Measurements from ENCODE around the gene ZNF440. TPM values are rescaled to one million over a fixed set of nuclear protein-coding genes. Genes with fewer than 3 reads are reported as not detected.

Gene ZNF440
- total RNA-seq, 4 donors from 2014 or later: 11.9 to 16.0 (median 13.8) TPM

- H3K9me3 ChIP-seq: no peaks in the 10 kb centered on the region
- H3K4me1 ChIP-seq: no peaks in the 10 kb centered on the region
- no peak overlapping the region for H3K27ac ChIP-seq
- TF ChIP-seq POLR2A (IDR thresholded peaks at IDR 0.05) (no peak), CTCF (IDR thresholded peaks at IDR 0.05) (no peak)
- 95 to 98% methylated on average over 3 of the region's 3 CpGs for WGBS, 2 donors
- DNase-seq: no peak
- no peak overlapping the region for H3K4me3 ChIP-seq (replicated peaks in 1 of 3)
- no peaks in the 10 kb centered on the region for H3K27me3 ChIP-seq
- H3K36me3 ChIP-seq: peaks cover 23 to 24% of the 10 kb centered on the region in 2 donors
- intact Hi-C loops (cut with DNase I): no loop called here
Measured at GRCh38 chr19:11784356-11784755, 29.7 kb upstream of the ZNF440 start.

- Histone ChIP-seq H3K27ac (no peak overlapping the region), H3K4me3 (replicated peaks in 1 of 3) (no peak overlapping the region), H3K9me3 (no peaks in the 10 kb centered on the region), H3K36me3 (no peaks in the 10 kb centered on the region), H3K4me1 (no peaks in the 10 kb centered on the region), H3K27me3 (no peaks in the 10 kb centered on the region)
- DNase-seq: peak; percentile 56 to 61
- intact Hi-C loops (cut with DNase I): no loop called here
- TF ChIP-seq CTCF (IDR thresholded peaks at IDR 0.05) (no peak), POLR2A (IDR thresholded peaks at IDR 0.05) (no peak)
- WGBS, 2 donors: 41 to 53% methylated on average over 3 of the region's 3 CpGs
Measured at GRCh38 chr19:11787536-11787935, 26.5 kb upstream of the ZNF440 start.

DNA sequence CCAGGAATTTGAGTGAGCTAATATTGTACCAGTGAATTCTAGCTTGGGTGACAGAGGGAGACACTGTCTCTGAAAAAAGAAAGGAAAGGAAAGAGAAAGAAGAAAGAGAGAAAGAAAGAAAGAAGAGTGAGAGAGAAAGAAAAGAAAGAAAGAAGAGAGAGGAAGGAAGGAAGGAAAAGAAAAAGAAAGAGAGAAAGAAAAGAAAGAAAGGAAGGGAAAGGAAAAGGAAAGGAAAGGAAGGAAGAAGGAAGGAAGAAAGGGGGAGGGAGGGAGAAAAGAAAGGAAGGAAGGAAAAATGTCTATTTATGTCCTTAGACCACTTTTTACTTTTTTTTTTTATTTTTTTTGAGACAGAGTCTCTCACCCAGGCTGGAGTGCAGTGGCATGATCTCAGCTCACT, 21.1 kb upstream of the ZNF440 start:
- H3K27me3 ChIP-seq: no peaks in the 10 kb centered on the region
- intact Hi-C loops (cut with DNase I): loop anchor here (10.0 kb wide), 2 partner anchors 108 to 192 kb away; no protein-coding TSS in a partner anchor
- H3K4me1 ChIP-seq: peaks cover 5 to 8% of the 10 kb centered on the region in 2 donors
- no peak for DNase-seq
- H3K9me3 ChIP-seq: no peaks in the 10 kb centered on the region
- H3K4me3 ChIP-seq (replicated peaks in 1 of 3): no peak overlapping the region
- H3K27ac ChIP-seq: no peak overlapping the region
- no peaks in the 10 kb centered on the region for H3K36me3 ChIP-seq
- no peak for TF ChIP-seq POLR2A (IDR thresholded peaks at IDR 0.05)
- TF ChIP-seq CTCF (IDR thresholded peaks at IDR 0.05): no peak

DNA sequence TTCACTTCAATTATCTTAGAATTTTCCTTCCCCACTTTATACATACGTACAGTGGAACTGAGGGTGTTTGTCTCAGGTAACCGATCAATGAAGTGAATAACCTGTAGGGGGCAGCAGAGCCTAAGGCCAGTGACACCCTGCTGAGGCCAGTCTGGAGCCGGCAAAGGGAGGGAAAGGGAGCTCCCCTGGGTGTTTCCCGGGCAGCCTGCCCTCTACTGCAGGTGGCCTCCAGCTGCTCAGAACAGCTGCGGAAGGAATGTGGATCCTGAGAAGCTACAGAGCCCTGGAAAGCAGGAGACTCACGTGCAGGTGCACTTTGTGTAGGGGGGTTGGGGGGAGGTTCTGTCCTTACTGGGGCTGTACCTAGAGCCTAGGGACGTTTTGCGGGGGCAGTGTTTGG, 16.6 kb upstream of the ZNF440 start:
- WGBS, 2 donors: 5 to 8% methylated on average over 8 of the region's 8 CpGs
- H3K27me3 ChIP-seq: no peaks in the 10 kb centered on the region
- intact Hi-C loops (cut with DNase I): loop anchor here (10.0 kb wide), 2 partner anchors 113 to 187 kb away; no protein-coding TSS in a partner anchor
- H3K9me3 ChIP-seq: no peaks in the 10 kb centered on the region
- TF ChIP-seq CTCF (IDR thresholded peaks at IDR 0.05) (peak; percentile 81 to 94 (median 90)), POLR2A (IDR thresholded peaks at IDR 0.05) (no peak)
- H3K27ac ChIP-seq: no peak overlapping the region
- H3K4me1 ChIP-seq: peaks cover 8 to 15% of the 10 kb centered on the region in 2 donors
- H3K36me3 ChIP-seq: no peaks in the 10 kb centered on the region
- peak overlapping the region in 1 of 3 donors; percentile 8 for H3K4me3 ChIP-seq (replicated peaks in 1 of 3)
- peak; percentile 94 to 96 for DNase-seq

GRCh38 chr19:11798391-11799330, 15.4 kb upstream of the ZNF440 start, which contains the start of gene ZNF491:
Gene ZNF491 (plus strand): TSS chr19:11798523. CDS start chr19:11805954, 7,431 bp downstream.
- peaks cover 8 to 15% of the 10 kb centered on the region in 2 donors for H3K4me1 ChIP-seq
- TF ChIP-seq POLR2A (IDR thresholded peaks at IDR 0.05): peak in 1 of 2 donors; percentile 94
- peak in 1 of 6 experiments; percentile 12 for TF ChIP-seq CTCF (IDR thresholded peaks at IDR 0.05)
- WGBS, 2 donors: 0 to 1% methylated on average over 43 to 44 of the region's 56 CpGs
- H3K9me3 ChIP-seq: no peaks in the 10 kb centered on the region
- intact Hi-C loops (cut with DNase I): loop anchor here (2.0 to 10.0 kb wide), 3 partner anchors 14 to 186 kb away; no protein-coding TSS in a partner anchor
- H3K36me3 ChIP-seq: no peaks in the 10 kb centered on the region
- peak; percentile 97 to 98 for DNase-seq
- H3K27me3 ChIP-seq: no peaks in the 10 kb centered on the region
- H3K4me3 ChIP-seq (replicated peaks in 1 of 3): peak within 1 kb of the TSS; percentile 71 to 85 (median 82)
- peak within 1 kb of the TSS; percentile 49 to 86 (median 58) for H3K27ac ChIP-seq
